Activated naive CD4-positive, alpha-beta T cell treated with anti-CD3 and anti-CD28 coated beads, Interleukin-2, amount 50 U/mL, for 72 hours (primary cell): ENCODE data around the gene EDIL3. TPM values are rescaled to one million over a fixed set of nuclear protein-coding genes. Genes with fewer than 3 reads are reported as not detected.

Experiments used
- ATAC-seq, 2 donors: fragments of 150-1000 bp; cut with Tn5 transposase; 2 replicates each; pipeline ENCODE4 v1.10.0; 2021; ENCODE audit warnings: mild to moderate bottlenecking in 2 of 2, moderate library complexity in 2 of 2
- DNase-seq, 2 donors: peaks; one replicate each; pipeline ENCODE4 v3.0.0; 2021 to 2022; ENCODE audit warnings: low spot score in 2 of 2
- H3K27ac Mint-ChIP-seq, 2 donors: one replicate each; pipeline ENCODE4 v1.8.0; 2022; ENCODE audit warnings: mild to moderate bottlenecking in 2 of 2, mixed read lengths in 2 of 2
- H3K36me3 Mint-ChIP-seq, 2 donors: one replicate each; pipeline ENCODE4 v1.8.0; 2022; ENCODE audit warnings: mixed read lengths in 2 of 2
- H3K9me3 Mint-ChIP-seq, 2 donors: one replicate each; pipeline ENCODE4 v1.8.0; 2022; ENCODE audit warnings: mixed read lengths in 2 of 2
- total RNA-seq, 2 donors: library from RNA; stranded (reverse); gene quantifications; one replicate each; pipeline ENCODE4 v1.2.3, GENCODE V29; 2022

Gene EDIL3
- total RNA-seq, 2 donors from 2014 or later = not detected

DNA sequence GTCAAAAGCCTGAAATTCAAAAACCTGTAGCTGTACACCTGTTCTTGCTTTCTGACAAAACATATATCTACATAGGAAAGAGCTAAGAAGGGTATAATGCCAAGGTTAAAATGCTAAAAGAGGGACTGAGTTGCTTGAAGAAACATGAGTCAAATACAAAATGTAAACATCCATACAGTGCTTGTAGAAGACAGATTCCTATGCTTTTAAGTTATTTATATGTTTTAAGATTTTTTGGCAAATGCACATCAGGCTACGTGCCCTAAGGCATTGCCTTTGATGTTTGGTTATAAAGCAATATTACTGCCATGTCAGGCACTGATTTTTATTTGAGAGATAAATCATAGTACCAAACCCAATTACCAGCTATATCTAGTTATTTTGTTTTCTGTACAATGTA is 269.0 kb downstream of the EDIL3 start:
- Mint-ChIP-seq H3K9me3 (peaks cover 9% of the 10 kb centered on the region in 2 donors), H3K36me3 (no peaks in the 10 kb centered on the region), H3K27ac (no peak overlapping the region)
- DNase-seq (no peak), ATAC-seq (no peak)

DNA sequence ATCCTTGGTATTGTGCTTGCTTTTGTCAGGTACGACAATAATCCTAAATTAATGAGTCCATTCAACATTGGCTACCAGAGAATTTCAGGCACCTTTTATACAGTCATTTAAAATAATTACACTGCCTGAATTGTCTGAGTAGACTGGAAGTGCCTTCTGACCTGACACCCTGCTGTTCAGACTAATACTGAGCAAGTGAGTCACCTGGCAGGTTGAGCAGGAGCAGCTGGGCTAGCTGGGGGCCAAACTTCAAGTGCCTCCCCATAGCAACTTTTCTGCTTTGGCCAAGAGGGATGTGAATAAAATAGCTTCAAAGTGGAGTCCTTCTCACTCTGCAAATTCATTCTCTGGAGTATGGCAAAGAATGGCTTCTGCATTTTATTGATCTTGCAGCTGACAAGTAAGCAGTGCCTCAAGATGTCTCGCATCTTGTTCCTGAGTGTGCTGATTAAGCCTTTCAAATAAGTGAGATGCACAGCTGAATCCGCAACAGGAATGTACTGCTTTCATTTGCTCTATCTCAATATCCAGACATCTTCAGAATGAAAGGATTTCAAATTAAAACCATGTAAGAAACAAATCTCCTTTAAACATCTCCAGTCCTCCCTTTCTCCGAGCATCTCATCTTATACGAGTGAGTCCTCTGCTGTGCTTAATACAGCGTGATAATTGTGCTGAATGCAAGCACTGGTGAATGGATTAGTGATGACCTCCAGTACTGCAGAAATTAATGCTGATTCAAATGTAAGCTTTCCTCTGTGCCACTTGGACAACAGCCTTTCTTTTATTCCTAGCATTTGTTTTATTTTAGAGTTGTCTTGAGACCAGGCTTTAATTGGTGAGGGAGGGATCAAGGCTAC is 271.2 kb downstream of the EDIL3 start:
- Mint-ChIP-seq H3K36me3 (no peaks in the 10 kb centered on the region), H3K27ac (no peak overlapping the region), H3K9me3 (peaks cover 9 to 14% of the 10 kb centered on the region in 2 donors)
- ATAC-seq = no peak
- DNase-seq = no peak

DNA sequence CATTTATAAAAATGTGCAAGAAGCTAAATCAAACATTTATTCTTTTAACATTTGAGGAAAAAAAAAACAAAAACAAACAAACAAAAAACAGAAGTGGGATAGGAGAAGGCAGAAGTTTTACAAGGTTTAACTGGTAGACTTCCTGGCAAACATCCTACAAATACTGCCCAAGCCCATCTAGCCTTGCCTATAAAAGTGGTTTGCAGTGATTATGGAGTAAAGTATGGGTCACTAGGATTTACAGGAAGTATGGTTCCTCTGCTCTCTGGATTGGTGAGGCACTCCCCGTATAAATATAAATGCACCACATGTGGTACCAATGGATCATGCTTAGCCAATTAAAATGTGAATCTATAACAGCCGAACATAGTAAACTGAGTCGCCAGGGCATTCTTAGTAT is 291.9 kb downstream of the EDIL3 start:
- DNase-seq (no peak), ATAC-seq (no peak)
- no peaks in the 10 kb centered on the region for H3K36me3 Mint-ChIP-seq
- H3K9me3 Mint-ChIP-seq = peaks cover 5 to 8% of the 10 kb centered on the region in 2 donors
- H3K27ac Mint-ChIP-seq = no peak overlapping the region

DNA sequence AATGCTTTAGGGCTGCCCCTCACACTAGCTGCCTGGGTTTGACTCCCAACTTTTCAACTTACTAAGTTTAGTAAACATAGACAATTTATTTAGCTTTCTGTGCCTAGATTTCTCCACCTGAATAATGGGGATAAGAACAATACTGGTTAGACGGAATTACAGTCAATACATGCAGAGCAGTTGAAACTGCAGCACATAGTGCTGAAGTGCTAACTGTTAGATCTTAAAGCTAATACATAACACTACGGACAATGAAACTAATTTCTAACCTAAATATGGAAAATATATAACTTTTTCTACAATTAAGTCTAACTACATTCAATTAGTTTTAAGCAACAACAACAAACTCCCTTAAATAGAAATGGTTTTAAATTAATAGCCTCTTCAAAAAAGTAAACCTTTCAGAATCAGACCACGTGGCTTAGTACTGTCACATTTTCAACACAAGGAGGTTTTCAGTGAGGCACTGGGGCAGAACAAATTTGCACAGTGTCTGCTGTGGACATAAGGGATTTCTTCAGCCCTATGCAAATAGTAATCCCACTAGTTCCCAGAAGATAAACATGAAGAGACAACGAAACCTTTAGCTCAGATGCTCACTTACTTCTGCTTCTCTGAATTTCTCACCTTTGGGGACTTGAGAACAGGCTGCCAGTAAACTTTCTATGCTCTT is 293.4 kb downstream of the EDIL3 start:
- no peak for DNase-seq
- Mint-ChIP-seq H3K9me3 (peaks cover 5 to 8% of the 10 kb centered on the region in 2 donors), H3K27ac (no peak overlapping the region), H3K36me3 (no peaks in the 10 kb centered on the region)
- no peak for ATAC-seq

DNA sequence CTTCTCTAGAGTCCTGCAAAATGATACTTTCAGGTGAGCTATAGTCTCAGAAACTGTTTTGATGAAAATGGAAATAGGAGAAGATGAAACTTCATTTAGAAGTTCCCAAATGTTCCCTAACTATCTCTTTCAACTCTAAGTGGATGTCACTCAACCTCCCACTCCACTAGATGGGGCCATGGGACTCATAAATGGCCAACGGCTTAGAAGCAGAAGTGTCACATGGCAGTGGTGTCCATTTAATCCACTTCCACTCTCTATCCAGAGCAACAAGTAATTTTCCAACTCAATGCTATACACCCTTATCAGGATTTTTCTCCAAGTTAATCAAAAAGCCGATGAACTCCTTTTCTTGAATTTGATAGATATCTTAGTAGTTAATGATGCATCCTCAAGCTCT is 295.7 kb downstream of the EDIL3 start:
- DNase-seq = no peak
- Mint-ChIP-seq H3K36me3 (no peaks in the 10 kb centered on the region), H3K27ac (no peak overlapping the region), H3K9me3 (peaks cover 5 to 8% of the 10 kb centered on the region in 2 donors)
- no peak for ATAC-seq

DNA sequence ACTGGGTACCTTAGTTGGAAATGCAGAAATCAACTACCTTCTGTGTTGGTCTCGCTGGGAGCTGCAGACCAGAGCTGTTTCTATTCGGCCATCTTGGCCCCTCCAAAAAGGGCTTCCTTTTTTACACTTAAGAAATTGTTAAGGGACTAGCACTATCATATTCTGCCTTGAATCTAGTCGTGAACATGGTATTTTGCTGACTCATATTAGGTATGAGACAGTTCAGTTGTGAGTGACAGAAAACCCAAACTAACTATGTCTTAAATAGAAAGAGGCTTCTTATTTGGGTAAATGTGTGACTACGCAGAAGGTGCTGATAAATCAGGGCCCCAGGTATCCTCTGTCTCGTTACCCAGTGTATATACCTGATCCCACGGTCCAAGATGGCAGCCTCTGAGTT is 298.2 kb downstream of the EDIL3 start:
- DNase-seq (no peak), ATAC-seq (no peak)
- Mint-ChIP-seq H3K9me3 (peaks cover 0 to 8% of the 10 kb centered on the region in 2 donors), H3K27ac (no peak overlapping the region), H3K36me3 (no peaks in the 10 kb centered on the region)

DNA sequence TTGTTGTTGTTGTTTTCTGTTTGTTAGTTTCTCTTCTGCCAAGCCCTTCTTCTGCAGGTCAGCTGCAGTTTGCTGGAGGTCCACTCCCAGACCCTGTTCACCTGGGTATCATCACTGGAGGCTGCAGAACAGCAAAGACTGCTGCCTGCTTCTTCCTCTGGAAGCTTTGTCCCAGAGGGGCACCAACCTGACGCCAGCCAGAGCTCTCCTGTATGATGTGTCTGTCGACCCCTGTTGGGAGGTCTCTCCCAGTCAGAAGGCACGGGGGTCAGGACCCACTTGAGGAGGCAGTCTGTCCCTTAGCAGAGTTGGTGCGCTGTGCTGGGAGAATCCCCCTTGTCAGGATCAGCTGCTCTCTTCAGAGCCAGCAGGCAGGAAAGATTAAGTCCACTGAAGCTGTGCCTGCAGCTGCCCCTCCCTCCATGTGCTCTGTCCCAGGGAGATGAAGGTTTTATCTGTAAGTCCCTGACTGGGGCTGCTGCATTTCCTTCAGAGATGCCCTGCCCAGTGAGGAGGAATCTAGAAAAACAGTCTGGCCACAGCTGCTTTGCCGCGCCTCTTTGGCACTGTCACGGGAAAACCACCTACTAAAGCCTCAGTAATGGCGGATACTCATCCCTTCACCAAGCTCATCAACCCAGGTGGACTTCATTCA is 299.2 kb downstream of the EDIL3 start:
- H3K27ac Mint-ChIP-seq = no peak overlapping the region
- H3K36me3 Mint-ChIP-seq = no peaks in the 10 kb centered on the region
- DNase-seq (no peak), ATAC-seq (no peak)
- peaks cover 6 to 8% of the 10 kb centered on the region in 2 donors for H3K9me3 Mint-ChIP-seq

DNA sequence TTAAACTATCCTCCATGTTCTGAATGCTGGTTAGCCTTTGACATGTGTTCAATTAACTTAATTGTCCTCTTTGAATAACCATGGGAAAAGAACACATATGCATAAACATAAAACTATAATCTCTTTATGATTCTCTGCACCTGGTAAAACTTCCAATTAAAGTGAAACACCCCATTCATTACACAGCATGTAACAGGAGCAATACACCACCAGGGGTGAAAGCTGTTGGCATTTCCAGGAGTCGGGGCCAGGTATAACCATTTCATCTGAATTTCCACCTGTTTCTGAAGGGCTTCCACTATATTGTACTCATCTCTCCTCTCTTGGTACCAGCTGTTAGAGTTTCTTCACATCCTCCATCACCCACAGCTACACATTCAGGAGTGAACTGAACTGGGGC is 303.8 kb downstream of the EDIL3 start:
- DNase-seq = no peak
- no peak overlapping the region for H3K27ac Mint-ChIP-seq
- H3K36me3 Mint-ChIP-seq = no peaks in the 10 kb centered on the region
- peaks cover 8 to 10% of the 10 kb centered on the region in 2 donors for H3K9me3 Mint-ChIP-seq
- no peak for ATAC-seq

DNA sequence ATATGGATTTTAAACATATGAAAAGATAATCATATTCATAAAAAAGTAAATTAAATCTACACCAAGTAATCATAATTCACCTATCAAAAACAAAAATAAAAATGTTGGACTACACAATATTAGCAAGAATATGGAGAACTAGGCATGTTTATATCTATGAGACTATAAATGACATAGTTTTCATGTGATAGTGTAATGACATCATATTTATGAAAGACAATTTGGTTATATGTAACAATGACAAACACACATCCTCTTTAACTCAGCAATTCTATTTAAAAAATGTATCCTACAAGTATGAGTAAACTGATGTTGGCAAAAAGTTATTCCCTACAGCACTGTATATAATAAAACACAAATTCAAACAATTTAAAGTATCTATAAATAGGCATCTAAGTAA is 312.3 kb downstream of the EDIL3 start:
- ATAC-seq = no peak
- DNase-seq = no peak
- H3K9me3 Mint-ChIP-seq = no peaks in the 10 kb centered on the region
- H3K36me3 Mint-ChIP-seq = no peaks in the 10 kb centered on the region
- no peak overlapping the region for H3K27ac Mint-ChIP-seq

DNA sequence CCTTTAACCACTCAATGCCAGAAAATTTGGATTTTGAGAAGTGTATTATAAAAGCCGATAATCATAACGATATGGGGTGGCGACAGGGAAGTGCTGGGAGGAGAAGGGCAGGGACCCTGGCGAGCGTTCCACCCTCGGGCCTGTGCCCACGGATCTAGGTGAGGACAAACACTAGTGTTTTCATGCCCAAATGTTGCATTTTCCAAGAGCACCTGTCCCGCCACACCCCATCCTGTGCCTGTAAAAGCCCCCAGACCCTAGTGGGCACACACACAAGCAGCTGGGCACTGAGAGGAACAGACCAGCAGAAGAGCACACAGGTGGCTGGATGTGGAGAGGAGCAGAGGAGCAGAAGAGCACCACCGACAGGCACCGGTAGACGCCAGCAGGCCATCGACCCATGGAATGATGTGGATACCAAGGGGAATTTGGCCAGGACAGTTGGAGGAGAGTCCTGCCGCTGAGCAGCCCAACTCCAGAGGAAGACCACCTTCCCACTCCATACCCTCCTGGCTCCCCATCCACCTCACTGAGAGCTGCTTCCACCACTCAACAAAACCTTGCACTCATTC is 315.0 kb downstream of the EDIL3 start:
- ATAC-seq = no peak
- Mint-ChIP-seq H3K9me3 (no peaks in the 10 kb centered on the region), H3K27ac (no peak overlapping the region), H3K36me3 (no peaks in the 10 kb centered on the region)
- DNase-seq = no peak

DNA sequence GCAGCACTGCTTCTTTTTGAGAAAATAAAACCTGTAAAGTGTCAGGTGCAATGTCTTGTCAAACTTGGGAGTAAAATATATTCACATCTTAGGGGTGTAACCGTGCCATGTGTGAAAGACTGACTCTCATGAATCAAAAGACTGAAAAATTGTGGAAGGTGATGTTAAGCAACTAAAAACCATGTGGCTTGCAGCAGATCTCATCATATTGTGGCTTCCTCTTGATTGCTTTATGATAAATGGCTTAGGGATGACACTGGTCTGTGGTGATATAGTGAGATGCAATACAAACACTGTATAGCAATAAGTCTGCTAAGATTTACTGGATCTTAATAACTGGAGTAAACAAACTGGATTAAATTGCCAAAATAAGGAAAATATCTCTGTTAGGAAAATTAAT is 321.6 kb downstream of the EDIL3 start:
- Mint-ChIP-seq H3K27ac (no peak overlapping the region), H3K36me3 (no peaks in the 10 kb centered on the region), H3K9me3 (no peaks in the 10 kb centered on the region)
- ATAC-seq (no peak), DNase-seq (no peak)

DNA sequence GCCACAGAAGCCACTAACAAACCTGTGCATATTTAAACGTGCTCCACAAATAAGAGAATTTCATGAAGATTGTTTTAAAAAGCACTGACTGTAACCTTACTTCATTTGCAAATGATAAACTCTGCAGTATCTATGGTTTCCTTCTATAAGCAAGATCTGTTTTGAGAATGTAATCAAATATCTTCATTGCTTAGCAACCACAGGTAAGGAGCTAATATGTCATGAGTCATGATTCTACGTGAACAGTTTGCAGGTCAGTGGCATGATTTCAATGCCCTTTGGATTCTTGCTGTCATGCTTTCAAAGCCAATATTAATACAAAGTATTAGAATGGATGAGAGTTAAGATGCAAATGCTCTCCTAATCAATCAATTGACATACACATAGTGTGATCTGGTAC is 325.0 kb downstream of the EDIL3 start:
- Mint-ChIP-seq H3K36me3 (no peaks in the 10 kb centered on the region), H3K27ac (no peak overlapping the region), H3K9me3 (no peaks in the 10 kb centered on the region)
- ATAC-seq = no peak
- DNase-seq = no peak

DNA sequence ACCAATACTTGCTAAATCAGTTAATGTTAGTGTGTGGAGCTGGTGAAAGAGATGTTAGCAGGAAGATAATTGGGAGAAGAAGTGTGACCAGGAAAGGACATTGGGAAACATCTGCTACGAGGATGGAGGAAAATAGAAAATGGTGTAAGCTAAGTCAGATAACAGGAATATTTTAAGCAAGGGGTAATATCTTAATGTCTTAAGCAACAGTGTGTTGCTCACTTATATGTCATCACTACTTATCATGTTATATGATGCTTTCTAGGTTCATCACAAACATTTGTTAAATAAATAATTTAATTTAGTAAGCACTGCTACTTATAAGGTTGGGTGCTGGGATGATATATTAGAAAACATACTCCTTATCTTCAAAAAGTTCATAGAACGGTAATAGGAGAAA is 326.1 kb downstream of the EDIL3 start:
- no peak for DNase-seq
- no peak overlapping the region for H3K27ac Mint-ChIP-seq
- H3K36me3 Mint-ChIP-seq = no peaks in the 10 kb centered on the region
- no peak for ATAC-seq
- H3K9me3 Mint-ChIP-seq = no peaks in the 10 kb centered on the region

DNA sequence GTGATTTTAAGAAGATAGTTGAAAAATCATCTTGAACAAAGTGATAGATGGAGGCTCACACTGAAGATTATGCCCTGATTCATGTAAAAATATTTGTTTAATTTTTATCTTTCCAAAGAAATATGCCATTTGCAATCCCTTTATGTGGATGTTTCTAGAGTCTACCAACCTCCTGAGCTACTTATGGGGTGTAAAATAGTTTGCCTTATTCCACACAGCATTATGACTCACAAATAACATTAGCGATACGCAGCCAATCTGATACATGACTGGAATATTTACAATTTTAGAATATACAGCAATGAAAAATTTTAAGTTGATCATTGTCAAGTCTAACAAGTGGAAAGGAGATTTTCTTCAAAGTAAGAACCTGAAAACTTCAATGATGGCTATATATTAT is 327.5 kb downstream of the EDIL3 start:
- DNase-seq (no peak), ATAC-seq (no peak)
- Mint-ChIP-seq H3K27ac (no peak overlapping the region), H3K36me3 (peaks cover 0 to 4% of the 10 kb centered on the region in 2 donors), H3K9me3 (peaks cover 5% of the 10 kb centered on the region in 2 donors)

DNA sequence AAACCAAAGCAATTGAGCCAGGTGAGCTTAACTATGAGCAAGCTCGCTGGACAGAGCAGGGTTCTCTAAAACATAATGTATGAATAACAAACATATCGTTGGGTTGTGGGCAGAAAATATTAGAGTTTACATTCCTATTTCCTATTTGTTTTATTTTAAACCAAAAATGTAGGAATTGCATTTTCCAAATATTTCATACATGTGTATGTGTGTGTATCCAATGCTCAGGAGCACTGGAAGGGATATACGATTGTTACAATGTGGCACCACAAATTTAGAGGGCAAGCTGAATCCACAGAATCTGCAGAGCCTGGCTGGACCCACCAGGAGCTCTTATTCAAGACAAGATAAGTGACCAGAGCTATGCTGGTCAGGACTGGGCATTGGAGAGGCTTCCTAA is 338.7 kb downstream of the EDIL3 start:
- no peak for ATAC-seq
- no peaks in the 10 kb centered on the region for H3K36me3 Mint-ChIP-seq
- peaks cover 5 to 6% of the 10 kb centered on the region in 2 donors for H3K9me3 Mint-ChIP-seq

DNA sequence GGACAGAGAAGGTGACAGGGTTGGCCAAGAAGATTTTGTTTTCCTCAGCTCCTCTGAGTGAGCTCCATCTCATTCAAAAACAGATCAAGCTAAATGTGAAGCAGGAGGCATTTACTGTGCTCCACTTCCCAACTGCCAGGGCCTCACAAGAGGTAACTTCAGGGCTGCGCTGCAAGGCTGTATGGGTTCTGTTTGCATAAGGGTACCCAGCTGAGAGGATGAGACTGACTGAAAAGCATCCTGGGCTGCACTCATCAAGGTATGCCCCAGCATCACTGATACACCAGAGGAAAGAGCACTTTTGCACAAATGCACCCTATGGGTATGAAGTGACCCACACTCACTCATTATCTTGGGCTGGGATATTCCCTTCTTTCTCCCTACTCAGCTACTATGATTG is 347.8 kb downstream of the EDIL3 start:
- ATAC-seq (no peak), DNase-seq (no peak)
- Mint-ChIP-seq H3K27ac (no peak overlapping the region), H3K36me3 (no peaks in the 10 kb centered on the region), H3K9me3 (no peaks in the 10 kb centered on the region)

More for the DNA sequence above, 338.7 kb downstream of the EDIL3 start:
- no peak overlapping the region for H3K27ac Mint-ChIP-seq
- DNase-seq = no peak

DNA sequence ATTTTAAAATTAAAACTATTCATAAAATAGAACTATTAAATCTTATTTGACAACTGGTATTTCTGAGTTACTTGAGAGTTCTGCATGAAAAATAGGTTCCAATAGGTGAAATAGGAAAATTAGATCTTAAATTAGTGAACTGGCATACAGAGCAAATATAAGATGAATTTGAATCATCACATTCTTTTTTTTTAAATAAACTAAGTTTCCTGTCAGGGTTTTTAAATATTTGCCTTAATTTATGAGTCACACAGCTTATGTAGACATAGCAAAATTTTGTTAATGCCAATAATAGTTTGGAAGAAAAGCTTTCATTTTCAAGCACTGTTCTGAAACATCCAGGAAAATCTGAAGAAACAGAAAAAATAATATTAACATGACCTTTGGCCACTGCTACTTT is 352.4 kb downstream of the EDIL3 start:
- H3K27ac Mint-ChIP-seq = no peak overlapping the region

More for the DNA sequence above, 352.4 kb downstream of the EDIL3 start:
- Mint-ChIP-seq H3K36me3 (no peaks in the 10 kb centered on the region), H3K9me3 (peaks cover 9 to 12% of the 10 kb centered on the region in 2 donors)
- no peak for ATAC-seq
- no peak for DNase-seq
